ENCODE measurements around the gene PSMD6.

GRCh38 chr3:63988943-63989342 lies 34.4 kb downstream of the PSMD6 start:
- TF ChIP-seq, protein P1, sequence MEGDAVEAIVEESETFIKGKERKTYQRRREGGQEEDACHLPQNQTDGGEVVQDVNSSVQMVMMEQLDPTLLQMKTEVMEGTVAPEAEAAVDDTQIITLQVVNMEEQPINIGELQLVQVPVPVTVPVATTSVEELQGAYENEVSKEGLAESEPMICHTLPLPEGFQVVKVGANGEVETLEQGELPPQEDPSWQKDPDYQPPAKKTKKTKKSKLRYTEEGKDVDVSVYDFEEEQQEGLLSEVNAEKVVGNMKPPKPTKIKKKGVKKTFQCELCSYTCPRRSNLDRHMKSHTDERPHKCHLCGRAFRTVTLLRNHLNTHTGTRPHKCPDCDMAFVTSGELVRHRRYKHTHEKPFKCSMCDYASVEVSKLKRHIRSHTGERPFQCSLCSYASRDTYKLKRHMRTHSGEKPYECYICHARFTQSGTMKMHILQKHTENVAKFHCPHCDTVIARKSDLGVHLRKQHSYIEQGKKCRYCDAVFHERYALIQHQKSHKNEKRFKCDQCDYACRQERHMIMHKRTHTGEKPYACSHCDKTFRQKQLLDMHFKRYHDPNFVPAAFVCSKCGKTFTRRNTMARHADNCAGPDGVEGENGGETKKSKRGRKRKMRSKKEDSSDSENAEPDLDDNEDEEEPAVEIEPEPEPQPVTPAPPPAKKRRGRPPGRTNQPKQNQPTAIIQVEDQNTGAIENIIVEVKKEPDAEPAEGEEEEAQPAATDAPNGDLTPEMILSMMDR (IDR thresholded peaks at IDR 0.05) = no peak
- no peak for TF ChIP-seq POLR2A (IDR thresholded peaks at IDR 0.05)
